HG02981 (cell line): Measurements from ENCODE around the gene ZBTB2.
"Not testable (repeated sequence)": the region's sequence is repeated elsewhere in the genome, so short reads cannot be mapped to it uniquely, and the experiment has no call there.

Experiments used
- ATAC-seq: cut with Tn5 transposase; IDR thresholded peaks from one replicate; pipeline ENCODE4 v1.9.1; 2021; ENCODE audit warnings: mild to moderate bottlenecking, moderate library complexity; ENCODE audit not compliant: unreplicated experiment

ZBTB2 gene

GRCh38 chr6:151338651-151339200 lies 52.6 kb downstream of the ZBTB2 start:
- ATAC-seq = no peak

DNA sequence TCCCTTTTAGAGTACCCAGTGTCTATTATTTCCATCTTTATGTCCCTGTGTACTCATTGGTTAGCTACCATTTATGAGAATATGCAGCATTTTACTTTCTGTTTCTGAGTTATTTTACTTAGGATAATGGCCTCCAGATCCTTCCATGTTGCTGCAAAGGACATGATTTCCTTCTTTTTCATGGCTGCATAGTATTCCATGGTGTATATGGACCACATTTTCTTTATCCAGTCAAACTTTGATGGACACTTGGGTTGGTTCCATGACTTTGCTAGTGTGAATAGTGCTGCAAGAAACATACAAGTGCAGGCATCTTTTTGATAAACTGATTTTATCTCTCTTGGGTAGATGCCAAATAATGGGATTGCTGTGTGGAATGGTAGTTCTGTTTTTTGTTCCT lies 55.4 kb downstream of the ZBTB2 start:
- no peak for ATAC-seq

- no peak for ATAC-seq
Observed at GRCh38 chr6:151330130-151330696, 61.1 kb downstream of the ZBTB2 start.

DNA sequence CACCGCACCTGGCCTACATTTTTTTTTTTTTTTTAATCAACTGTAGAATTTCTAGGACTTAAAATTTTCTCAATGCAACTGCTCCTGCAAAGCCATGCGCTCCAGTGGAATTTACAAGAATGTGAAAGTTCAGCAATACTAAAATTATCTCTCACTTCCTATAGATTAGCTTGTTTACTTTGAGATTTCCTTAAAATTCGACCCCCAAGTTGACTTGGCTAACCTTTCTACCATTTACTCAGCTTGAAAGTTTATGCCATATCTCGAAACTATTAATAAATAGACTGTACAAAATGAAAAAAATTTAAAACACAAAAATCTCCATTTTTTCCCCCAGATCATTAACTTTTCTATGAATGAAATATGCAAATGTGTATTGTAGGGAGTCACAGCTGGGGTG lies 64.3 kb downstream of the ZBTB2 start:
- no peak for ATAC-seq

- ATAC-seq = no peak
Observed at GRCh38 chr6:151326116-151326825, 65.1 kb downstream of the ZBTB2 start.

- ATAC-seq = no peak
Observed at GRCh38 chr6:151325075-151326050, 66.0 kb downstream of the ZBTB2 start.

GRCh38 chr6:151324488-151324825 lies 66.9 kb downstream of the ZBTB2 start:
- ATAC-seq = no peak

DNA sequence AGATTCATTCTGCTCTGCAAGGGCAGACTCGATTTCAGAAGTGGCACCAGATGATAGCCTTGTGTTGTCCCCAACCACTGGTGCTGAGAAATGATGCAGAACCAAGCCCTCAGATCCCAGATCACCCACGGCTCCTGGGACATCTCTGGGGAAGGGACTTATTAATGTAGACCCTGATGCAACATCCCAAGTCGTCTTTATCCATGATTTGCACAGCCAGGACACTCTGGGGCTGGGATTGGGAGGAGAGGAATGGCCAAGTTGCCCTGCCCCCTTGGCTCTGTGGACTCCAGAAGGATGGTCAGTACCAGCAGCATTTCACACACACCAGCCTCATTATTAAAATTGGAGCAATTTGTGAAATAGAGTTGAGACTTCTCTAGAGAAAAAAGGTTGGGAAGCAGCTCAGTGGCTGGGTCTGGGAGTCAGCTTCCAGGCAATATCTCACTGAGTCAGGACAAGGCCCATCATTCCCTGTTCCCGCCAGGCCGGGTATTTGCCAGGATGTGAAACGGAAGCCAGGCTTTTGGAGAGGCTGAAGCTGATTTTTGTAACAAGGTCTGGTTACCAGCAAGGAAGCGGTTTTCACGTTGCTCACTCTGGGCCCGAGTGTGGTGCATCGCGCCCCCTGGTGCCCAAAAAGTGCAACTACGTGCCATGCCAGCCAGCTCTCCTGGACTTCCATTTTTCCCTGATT lies 67.4 kb downstream of the ZBTB2 start:
- ATAC-seq = peak; percentile 83

GRCh38 chr6:151322570-151322969 lies 68.8 kb downstream of the ZBTB2 start:
- ATAC-seq = no peak

DNA sequence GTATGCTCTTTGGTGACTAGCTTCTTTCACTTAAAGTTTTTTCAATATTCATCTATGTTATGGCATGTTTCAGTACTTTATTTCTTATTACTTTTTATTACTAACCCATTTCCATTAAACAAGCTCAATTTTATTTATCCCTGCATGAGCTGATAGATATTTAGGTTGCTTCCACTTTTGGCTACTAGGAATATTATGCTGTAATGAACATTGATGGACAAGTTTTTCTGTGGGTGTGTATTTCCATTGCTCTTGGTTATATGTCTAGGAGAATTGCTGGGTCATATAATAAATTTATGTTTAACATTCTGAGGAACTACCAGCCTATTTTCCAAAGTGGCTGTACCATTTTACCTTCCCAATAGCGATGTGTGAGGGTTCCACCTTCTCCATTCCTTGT lies 69.9 kb downstream of the ZBTB2 start:
- ATAC-seq = no peak

GRCh38 chr6:151320140-151320539 lies 71.2 kb downstream of the ZBTB2 start:
- ATAC-seq = no peak

DNA sequence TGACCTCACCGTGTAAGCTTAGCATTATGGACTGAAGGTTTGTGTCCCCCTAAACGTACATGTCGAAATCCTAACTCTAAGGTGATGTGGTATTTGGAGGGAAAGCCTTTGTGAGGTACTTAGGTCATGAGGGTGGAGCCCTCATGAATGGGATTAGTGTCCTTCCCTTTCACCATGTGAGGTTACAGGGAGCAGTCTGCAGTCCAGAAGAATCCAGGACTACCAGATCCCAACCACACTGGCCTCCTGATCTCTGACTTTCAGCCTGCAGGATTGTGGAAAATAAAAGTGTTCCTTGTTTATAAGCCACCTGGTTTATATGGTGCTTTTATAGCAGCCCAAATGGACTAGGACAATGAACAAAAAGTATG lies 73.4 kb downstream of the ZBTB2 start:
- ATAC-seq = no peak

- no peak for ATAC-seq
Observed at GRCh38 chr6:151317103-151317994, 74.0 kb downstream of the ZBTB2 start.

DNA sequence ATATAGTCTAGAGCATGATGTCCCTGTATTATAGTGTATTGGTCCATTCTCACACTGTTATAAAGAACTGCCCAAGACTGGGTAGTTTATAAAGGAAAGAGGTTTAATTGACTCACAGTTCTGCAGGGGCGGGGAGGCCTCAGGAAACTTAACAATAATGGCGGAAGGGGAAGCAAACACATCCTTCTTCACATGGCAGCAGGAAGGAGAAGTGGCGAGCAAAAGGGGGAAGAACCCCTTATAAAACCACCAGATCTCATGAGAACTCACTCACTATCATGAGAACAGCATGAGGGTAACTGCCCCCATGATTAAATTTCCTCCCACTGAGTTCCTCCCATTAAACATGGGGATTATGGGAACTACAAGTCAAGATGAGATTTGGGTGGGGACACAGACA lies 75.7 kb downstream of the ZBTB2 start:
- not testable (repeated sequence) for ATAC-seq
